Fibroblast of pulmonary artery (primary cell): Measurements from ENCODE around the gene CALB2.

Source experiments
- DNase-seq: peaks from one replicate; pipeline ENCODE4 v3.0.0-alpha.2; 2010; ENCODE audit warnings: low read depth
- H3K4me3 ChIP-seq: replicated peaks from 2 replicates; pipeline ENCODE4 v1.5.1; 2011; ENCODE audit warnings: low read depth, mild to moderate bottlenecking, control low read depth, low read length, moderate library complexity
- TF ChIP-seq, protein P1 (sequence below): IDR thresholded peaks from 2 replicates; pipeline ENCODE4 v1.5.1; 2011; ENCODE audit warnings: mild to moderate bottlenecking, control low read depth, low read length, inconsistent platforms; ENCODE audit errors: missing control alignments

Gene CALB2

DNA sequence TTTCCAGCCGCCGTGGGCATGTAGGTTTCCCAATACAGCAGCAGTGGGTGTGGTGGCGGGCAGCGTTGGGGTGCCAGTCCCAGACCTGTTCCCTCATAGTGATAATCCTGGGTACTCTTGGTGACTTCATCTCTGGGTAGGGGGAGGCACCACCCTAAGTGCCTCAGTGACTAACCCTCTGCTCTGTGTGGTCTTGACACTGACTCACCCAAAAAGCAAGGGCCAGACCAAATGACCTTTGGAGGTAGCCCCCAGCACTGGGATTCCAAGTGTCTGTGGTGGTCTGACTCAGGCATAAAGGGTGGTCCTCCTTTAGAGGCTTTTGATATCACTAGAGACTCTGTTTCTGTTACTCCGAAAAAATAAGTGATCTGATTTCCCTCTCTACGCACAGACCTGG, 908 bp downstream of the CALB2 start:
- no peak overlapping the region for H3K4me3 ChIP-seq
- no peak for DNase-seq
- TF ChIP-seq, protein P1, sequence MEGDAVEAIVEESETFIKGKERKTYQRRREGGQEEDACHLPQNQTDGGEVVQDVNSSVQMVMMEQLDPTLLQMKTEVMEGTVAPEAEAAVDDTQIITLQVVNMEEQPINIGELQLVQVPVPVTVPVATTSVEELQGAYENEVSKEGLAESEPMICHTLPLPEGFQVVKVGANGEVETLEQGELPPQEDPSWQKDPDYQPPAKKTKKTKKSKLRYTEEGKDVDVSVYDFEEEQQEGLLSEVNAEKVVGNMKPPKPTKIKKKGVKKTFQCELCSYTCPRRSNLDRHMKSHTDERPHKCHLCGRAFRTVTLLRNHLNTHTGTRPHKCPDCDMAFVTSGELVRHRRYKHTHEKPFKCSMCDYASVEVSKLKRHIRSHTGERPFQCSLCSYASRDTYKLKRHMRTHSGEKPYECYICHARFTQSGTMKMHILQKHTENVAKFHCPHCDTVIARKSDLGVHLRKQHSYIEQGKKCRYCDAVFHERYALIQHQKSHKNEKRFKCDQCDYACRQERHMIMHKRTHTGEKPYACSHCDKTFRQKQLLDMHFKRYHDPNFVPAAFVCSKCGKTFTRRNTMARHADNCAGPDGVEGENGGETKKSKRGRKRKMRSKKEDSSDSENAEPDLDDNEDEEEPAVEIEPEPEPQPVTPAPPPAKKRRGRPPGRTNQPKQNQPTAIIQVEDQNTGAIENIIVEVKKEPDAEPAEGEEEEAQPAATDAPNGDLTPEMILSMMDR = no peak

DNA sequence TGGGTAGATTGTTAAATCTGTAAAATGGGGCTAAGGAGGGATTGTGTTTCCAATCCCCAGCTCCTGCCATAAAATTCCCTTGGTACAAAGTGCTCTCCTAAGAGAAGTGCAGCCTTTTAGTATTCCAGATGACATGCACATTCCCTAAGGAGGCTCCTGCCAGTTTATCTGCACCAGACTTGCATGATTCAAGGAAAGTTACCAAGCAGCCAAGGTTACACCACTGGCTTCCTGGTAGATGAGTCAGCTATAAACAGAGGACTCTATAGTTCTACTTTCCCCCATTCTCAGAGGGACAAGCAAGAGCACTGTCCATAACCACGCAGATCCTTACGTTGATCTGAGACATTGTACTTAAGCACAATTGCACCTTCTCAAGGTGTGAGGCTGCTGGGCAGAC, 1.9 kb downstream of the CALB2 start:
- TF ChIP-seq, protein P1 = no peak
- DNase-seq = peak; percentile 92
- H3K4me3 ChIP-seq = no peak overlapping the region

DNA sequence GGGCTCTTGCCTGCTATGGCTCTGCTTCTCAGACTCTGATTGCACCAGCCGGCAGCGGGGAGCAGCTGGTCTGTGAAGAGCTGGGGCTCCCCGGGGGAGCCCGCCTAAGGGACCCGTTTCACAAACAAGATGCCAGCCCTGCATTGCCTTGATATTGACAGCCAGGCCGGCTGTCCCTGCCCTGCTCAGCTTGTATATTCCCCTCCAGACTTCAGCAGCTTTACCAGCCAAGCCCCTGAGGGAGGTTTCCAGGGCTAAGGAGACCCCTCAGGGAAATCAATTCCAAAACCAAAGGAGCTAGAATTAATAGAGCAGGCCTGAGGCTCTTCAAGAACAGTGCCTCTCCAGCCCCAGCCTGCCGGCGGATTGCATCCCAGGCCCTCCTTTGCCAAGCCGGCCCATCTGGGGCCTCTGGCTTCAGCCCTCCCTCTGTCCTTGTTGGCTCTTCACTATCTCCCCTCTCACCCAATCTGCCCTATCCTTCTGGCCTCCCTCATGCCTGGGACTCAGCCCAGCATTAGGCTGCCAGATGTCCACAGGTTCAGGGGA, 5.7 kb downstream of the CALB2 start:
- TF ChIP-seq, protein P1 = no peak
- DNase-seq = no peak
- H3K4me3 ChIP-seq = no peak overlapping the region

DNA sequence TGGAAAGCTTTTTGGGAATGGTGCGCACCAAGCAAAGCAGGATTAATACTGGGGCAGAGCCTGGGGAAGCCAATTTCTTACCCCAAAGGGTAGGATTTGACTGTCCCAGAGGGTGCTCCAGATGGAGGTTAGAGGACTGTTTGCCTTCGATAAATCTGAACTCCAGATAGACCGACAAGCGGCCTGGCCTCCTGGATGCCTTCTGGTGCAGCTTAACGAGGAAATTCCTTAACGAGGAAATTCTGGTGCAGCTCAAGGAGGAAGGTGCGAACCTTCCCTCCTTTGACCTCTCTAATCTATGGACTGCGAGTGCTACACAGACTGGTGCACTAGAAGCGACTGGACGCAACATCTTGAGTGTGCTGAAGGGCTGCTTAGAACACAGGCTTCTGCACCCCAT, 6.5 kb downstream of the CALB2 start:
- H3K4me3 ChIP-seq = no peak overlapping the region
- DNase-seq = no peak
- TF ChIP-seq, protein P1 = no peak

DNA sequence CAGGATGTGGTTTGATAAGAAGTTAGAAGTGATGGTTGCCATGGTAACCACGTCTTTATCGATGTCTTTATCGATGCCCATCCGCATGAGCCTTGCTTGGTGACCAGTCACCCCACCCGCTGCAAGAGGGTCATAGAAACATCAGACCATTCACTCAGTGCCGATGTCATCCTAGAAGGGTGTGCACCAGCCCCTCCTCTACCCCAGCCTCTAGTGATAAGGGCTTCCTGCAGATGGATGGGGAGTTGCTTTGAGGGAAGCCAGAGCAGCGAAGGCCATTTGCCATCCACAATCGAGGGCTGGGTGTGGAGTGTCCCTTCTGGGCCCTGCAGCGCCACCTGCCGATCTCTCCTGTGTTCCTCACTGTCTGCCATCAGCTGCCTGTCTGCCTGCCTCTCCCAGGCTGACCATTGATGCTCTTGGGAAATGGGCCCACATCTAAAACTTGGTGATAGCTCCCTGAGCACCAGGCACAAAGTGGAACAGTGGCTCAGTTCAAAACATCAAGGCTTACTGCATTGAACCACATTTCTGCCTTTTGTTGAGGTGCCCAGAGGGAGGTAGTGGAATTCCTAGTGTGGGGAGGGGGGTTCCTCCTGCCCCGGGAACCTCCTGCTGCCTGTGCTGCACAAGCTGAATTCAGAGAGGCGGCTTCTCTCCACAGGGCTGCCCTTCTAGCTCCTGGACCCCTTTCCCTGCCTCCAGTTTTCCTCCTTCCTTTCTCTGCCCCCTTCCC, 8.9 kb downstream of the CALB2 start:
- TF ChIP-seq, protein P1 = peak; percentile 62
- DNase-seq = peak; percentile 49

DNA sequence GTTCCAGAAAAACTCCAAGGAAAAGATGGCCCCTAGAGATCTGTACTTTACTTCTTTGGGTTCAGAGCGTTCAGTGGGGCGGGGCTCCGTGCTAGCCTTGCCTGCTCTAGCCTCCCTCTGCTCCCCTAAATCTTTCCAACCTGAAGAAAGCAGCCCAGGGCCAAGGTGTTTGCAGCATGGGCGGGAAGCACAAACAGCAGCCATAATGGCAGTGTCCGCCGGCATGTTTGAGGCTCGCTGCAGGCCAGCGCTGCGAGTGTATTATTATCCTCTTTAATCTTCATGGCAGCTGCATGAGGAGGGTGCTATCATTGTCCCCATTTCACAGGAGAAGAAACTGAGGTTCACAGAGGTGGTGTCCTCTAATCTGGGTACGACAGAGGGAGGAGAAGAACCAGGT, 10.4 kb downstream of the CALB2 start:
- TF ChIP-seq, protein P1 = no peak
- DNase-seq = no peak
- H3K4me3 ChIP-seq = no peak overlapping the region

More for the DNA sequence above, 8.9 kb downstream of the CALB2 start:
- no peak overlapping the region for H3K4me3 ChIP-seq

DNA sequence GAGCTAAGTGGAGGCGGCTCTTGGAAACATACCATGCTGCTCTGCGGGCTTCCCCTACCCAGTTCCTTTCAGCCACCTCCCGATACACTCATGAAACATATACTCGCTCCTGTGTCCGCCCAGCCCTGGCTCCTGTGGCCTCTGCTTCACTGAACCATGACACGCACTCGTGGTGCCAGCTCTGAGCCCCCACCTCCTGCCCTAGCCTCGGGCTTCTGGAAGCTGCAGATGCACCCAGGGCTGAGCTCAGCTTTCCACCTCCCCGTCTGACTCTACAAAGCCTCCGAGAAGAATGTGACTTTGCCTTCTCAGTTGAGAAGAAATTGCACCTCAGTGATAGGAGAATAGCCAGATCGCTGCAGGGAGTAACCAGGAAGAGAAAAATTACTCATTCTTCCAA, 11.0 kb downstream of the CALB2 start:
- TF ChIP-seq, protein P1 = no peak
- no peak overlapping the region for H3K4me3 ChIP-seq
- DNase-seq = no peak
